ENCODE results near the gene CEP131.

The CEP131 gene

GRCh38 chr17:81222906-81223761, at the start of gene CEP131:
Gene CEP131, minus strand, starts transcription at chr17:81222965. Its CDS starts 2,909 bp downstream, at chr17:81220056.
- DNase-seq = peak; percentile 99

GRCh38 chr17:81271226-81271625, 48.5 kb upstream of the CEP131 start:
- no peak for DNase-seq

- DNase-seq = peak; percentile 64 to 75
These were observed 47.5 kb upstream of the CEP131 start for GRCh38 chr17:81270279-81270678.

GRCh38 chr17:81267390-81268067, 44.8 kb upstream of the CEP131 start:
- DNase-seq = peak in 1 of 2 experiments; percentile 29

- DNase-seq = no peak
These were observed 42.8 kb upstream of the CEP131 start for GRCh38 chr17:81265576-81265975.

GRCh38 chr17:81264640-81265039, 41.9 kb upstream of the CEP131 start:
- DNase-seq = no peak

GRCh38 chr17:81263371-81264181, 40.8 kb upstream of the CEP131 start:
- DNase-seq = no peak

GRCh38 chr17:81261582-81262336, 39.0 kb upstream of the CEP131 start:
- DNase-seq = no peak

- DNase-seq = no peak
These were observed 38.3 kb upstream of the CEP131 start for GRCh38 chr17:81261096-81261495.

GRCh38 chr17:81260641-81261040, 37.9 kb upstream of the CEP131 start:
- DNase-seq = no peak

- DNase-seq = no peak
These were observed 37.4 kb upstream of the CEP131 start for GRCh38 chr17:81260171-81260570.

- no peak for DNase-seq
These were observed 36.4 kb upstream of the CEP131 start for GRCh38 chr17:81259058-81259605.

GRCh38 chr17:81258292-81258691, 35.5 kb upstream of the CEP131 start:
- DNase-seq = no peak

- no peak for DNase-seq
These were observed 34.8 kb upstream of the CEP131 start for GRCh38 chr17:81257533-81257932.

- DNase-seq = no peak
These were observed 33.9 kb upstream of the CEP131 start for GRCh38 chr17:81256616-81257015.

- peak; percentile 91 for DNase-seq
These were observed 32.4 kb upstream of the CEP131 start for GRCh38 chr17:81254955-81255717.

GRCh38 chr17:81253358-81254131, 30.8 kb upstream of the CEP131 start:
- DNase-seq = peak; percentile 60 to 73

- no peak for DNase-seq
These were observed 30.2 kb upstream of the CEP131 start for GRCh38 chr17:81252987-81253329.

- no peak for DNase-seq
These were observed 29.7 kb upstream of the CEP131 start for GRCh38 chr17:81252326-81252986.

- no peak for DNase-seq
These were observed 29.0 kb upstream of the CEP131 start for GRCh38 chr17:81251709-81252301.

All from Kasumi-1 (cell line).